Breast epithelium (tissue), 3 donors: ENCODE measurements around the gene KRT31.

ENCODE experiments used
- CTCF ChIP-seq, 3 donors: fragments of 450-650 bp; IDR thresholded peaks; one replicate each; pipeline ENCODE4 v1.5.1; 2016 to 2017; ENCODE audit warnings: antibody characterized with exemption in 3 of 3, mild to moderate bottlenecking in 3 of 3, moderate library complexity in 3 of 3
- POLR2A ChIP-seq: fragments of 450-650 bp; IDR thresholded peaks from one replicate; pipeline ENCODE4 v1.6.1; 2016; ENCODE audit warnings: antibody characterized with exemption, mild to moderate bottlenecking, moderate library complexity

GRCh38 chr17:41429667-41430066 is 32.3 kb upstream of the KRT31 start:
- TF ChIP-seq CTCF (IDR thresholded peaks at IDR 0.05) (no peak), POLR2A (no peak)
